ENCODE data around the gene TCF3.

The TCF3 gene

GRCh38 chr19:1560286-1560882, 92.0 kb downstream of the TCF3 start:
- no peak for DNase-seq (ENCODE audit: low spot score)

Measured in activated CD4-positive, alpha-beta T cell treated with anti-CD3 and anti-CD28 coated beads, Interleukin-2, Interleukin-4, amounts not matched to agents 100 ng/mL and 50 ng/mL, durations not matched to agents 16 hours and 8 hours (primary cell).